Transverse colon (tissue), 4 donors: ENCODE measurements around the gene TOP2B. TPM values are rescaled to one million over a fixed set of nuclear protein-coding genes. Genes with fewer than 3 reads are reported as not detected.

Experiments
- DNase-seq: peaks from one replicate; pipeline ENCODE4 v3.0.0-alpha.2; 2019
- H3K27ac ChIP-seq, 4 donors: fragments of 200-600 bp; sonication (generic); 2 replicates each; pipeline ENCODE4 v1.5.1; 2016 to 2018; ENCODE audit warnings: inconsistent platforms in 4 of 4
- H3K27me3 ChIP-seq: fragments of 200-600 bp; sonication (generic); 2 replicates; pipeline ENCODE4 v1.5.1; 2017; ENCODE audit warnings: inconsistent platforms
- H3K36me3 ChIP-seq, 4 donors: fragments of 200-600 bp; sonication (generic); 2 replicates each; pipeline ENCODE4 v1.5.1; 2017 to 2019; ENCODE audit warnings: inconsistent platforms in 4 of 4
- H3K4me1 ChIP-seq, 4 donors: fragments of 200-600 bp; sonication (generic); 2 replicates each; pipeline ENCODE4 v1.5.1; 2017 to 2020; ENCODE audit warnings: inconsistent platforms in 4 of 4
- H3K4me3 ChIP-seq, 4 donors: fragments of 200-600 bp; sonication (generic); 1 replicate in 1 of 4; 2 replicates in 3 of 4; pipeline versions ENCODE4 v1.5.1 to v1.6.1; 2017 to 2019; ENCODE audit warnings: inconsistent platforms in 4 of 4
- H3K9me3 ChIP-seq, 2 donors: fragments of 200-600 bp; sonication (generic); 2 replicates each; pipeline ENCODE4 v1.5.1; 2017 to 2019; ENCODE audit warnings: inconsistent platforms in 2 of 2
- EP300 ChIP-seq: sonication (generic); formaldehyde crosslinking; IDR thresholded peaks from one replicate; pipeline ENCODE4 v1.6.1; 2017; ENCODE audit warnings: antibody characterized with exemption, low read depth
- POLR2A ChIP-seq: fragments of 450-650 bp; IDR thresholded peaks from one replicate; pipeline ENCODE4 v1.6.1; 2016; ENCODE audit warnings: antibody characterized with exemption, mild to moderate bottlenecking, moderate library complexity
- POLR2AphosphoS5 ChIP-seq, 3 donors: sonication (generic); formaldehyde crosslinking; IDR thresholded peaks; one replicate each; pipeline ENCODE4 v1.6.1; 2016; ENCODE audit warnings: antibody characterized with exemption in 3 of 3
- WGBS, 2 donors: methylation state at CpG; one replicate each; pipeline ENCODE4 v1.1.5; 2018; ENCODE audit warnings: low coverage in 1 of 2; 5-methylcytosine and 5-hydroxymethylcytosine counted together
- in situ Hi-C, 4 donors: fragments of 200-750 bp; cut with MboI; loops; one replicate each; pipeline versions ENCODE4 v1.15.0 to v1.15.1; 2017; ENCODE audit warnings: low sequenced_read_pairs in 3 of 4, low pct_ligation_motif_present in 1 of 4, low pct_unique_long_range_greater_than_20kb in 1 of 4
- intact Hi-C: fragments of 100-400 bp; cut with DNase I; formaldehyde crosslinking; loops from one replicate; pipeline ENCODE4 v1.15.1; 2023; ENCODE audit warnings: low total_unique reads
- total RNA-seq, 4 donors: library from RNA; depleted of rRNA; stranded (reverse); fragments of >200 nt; gene quantifications; one replicate each; pipeline ENCODE4 v1.1.0, GENCODE V29; 2016
- TF ChIP-seq, protein P1 (sequence below), 5 experiments: fragments of 200-600 bp in 3 of 5; fragments of 450-650 bp in 2 of 5; sonication (generic) in 3 of 5; IDR thresholded peaks; 1 replicate in 2 of 5; 2 replicates in 3 of 5; pipeline ENCODE4 v1.5.1; 2016 to 2017; ENCODE audit warnings: antibody characterized with exemption in 5 of 5, inconsistent platforms in 3 of 5, mild to moderate bottlenecking in 2 of 5, moderate library complexity in 1 of 5

TOP2B gene
- 100 to 1,000 TPM in 1 of 4 donors, 10 to 100 TPM in 3; 37.4 to 104 (median 71.5) TPM for total RNA-seq

DNA sequence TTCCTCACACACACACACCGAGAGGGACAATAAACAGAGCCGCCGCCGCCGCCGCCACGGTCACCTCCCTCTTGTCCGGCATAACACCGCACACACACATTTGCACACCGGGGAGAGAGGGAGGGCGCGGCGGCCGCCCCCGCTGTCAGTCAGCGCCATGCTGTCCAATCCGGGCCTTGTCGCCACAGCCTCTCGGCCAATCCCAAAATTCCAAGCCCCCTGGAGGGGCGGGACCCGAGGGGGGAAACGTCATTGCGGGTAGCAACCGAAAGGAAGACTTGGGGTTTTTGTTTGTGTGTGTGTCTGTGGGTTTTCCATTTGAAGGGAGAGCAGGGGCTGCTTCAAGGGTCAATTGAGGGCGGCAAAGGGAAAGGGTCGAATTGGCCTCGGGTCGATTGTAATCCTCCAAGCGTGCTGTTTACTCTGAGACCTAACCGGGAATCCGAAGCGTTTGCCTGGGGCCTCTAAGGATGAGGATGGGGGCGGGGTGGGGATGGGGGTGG, at the start of gene TOP2B:
Gene TOP2B (minus strand): TSS at position 96 of the 503 bp plus-strand sequence. CDS start 610 bp downstream, outside the sequence.
- H3K36me3 ChIP-seq, result no peaks in the 10 kb centered on the region
- intact Hi-C loops, result no loop called here
- WGBS, 2 donors, result 0% methylated on average over 33 of the region's 33 CpGs; no CpG with 5 or more reads in 1 of the 2 donors
- H3K27me3 ChIP-seq, result no peaks in the 10 kb centered on the region
- peak within 1 kb of the TSS; percentile 92 to 99 (median 98) for H3K27ac ChIP-seq
- peaks cover 9 to 37% (median 23%) of the 10 kb centered on the region in 4 donors for H3K4me1 ChIP-seq
- peak; percentile 97 for DNase-seq
- H3K9me3 ChIP-seq, result no peaks in the 10 kb centered on the region
- peak within 1 kb of the TSS; percentile 54 to 89 (median 78) for H3K4me3 ChIP-seq
- TF ChIP-seq EP300, result no peak
- TF ChIP-seq POLR2A, result peak; percentile 94
- TF ChIP-seq POLR2AphosphoS5 (IDR thresholded peaks at IDR 0.05), result peak; percentile 90 to 97 (median 92)
- TF ChIP-seq, protein P1, sequence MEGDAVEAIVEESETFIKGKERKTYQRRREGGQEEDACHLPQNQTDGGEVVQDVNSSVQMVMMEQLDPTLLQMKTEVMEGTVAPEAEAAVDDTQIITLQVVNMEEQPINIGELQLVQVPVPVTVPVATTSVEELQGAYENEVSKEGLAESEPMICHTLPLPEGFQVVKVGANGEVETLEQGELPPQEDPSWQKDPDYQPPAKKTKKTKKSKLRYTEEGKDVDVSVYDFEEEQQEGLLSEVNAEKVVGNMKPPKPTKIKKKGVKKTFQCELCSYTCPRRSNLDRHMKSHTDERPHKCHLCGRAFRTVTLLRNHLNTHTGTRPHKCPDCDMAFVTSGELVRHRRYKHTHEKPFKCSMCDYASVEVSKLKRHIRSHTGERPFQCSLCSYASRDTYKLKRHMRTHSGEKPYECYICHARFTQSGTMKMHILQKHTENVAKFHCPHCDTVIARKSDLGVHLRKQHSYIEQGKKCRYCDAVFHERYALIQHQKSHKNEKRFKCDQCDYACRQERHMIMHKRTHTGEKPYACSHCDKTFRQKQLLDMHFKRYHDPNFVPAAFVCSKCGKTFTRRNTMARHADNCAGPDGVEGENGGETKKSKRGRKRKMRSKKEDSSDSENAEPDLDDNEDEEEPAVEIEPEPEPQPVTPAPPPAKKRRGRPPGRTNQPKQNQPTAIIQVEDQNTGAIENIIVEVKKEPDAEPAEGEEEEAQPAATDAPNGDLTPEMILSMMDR (IDR thresholded peaks at IDR 0.05), result no peak
- in situ Hi-C loops, result loop anchor here in 2 of 4 donors (10.0 to 25.0 kb wide), 3 partner anchors 120 to 197 kb away; partner anchors contain the start of genes NGLY1 (in 2 of the 2) and OXSM (in 1 of the 2)

- intact Hi-C loops (no loop called here), in situ Hi-C loops (no loop called here)
- no peak for DNase-seq
- Histone ChIP-seq H3K4me3 (no peak overlapping the region), H3K36me3 (no peaks in the 10 kb centered on the region), H3K4me1 (no peaks in the 10 kb centered on the region), H3K27me3 (no peaks in the 10 kb centered on the region), H3K9me3 (no peaks in the 10 kb centered on the region), H3K27ac (no peak overlapping the region)
- 90 to 91% methylated on average over 11 of the region's 11 CpGs for WGBS, 2 donors
- TF ChIP-seq EP300, result no peak
- TF ChIP-seq POLR2A, result no peak
- TF ChIP-seq, protein P1 (IDR thresholded peaks at IDR 0.05), result no peak
- no peak for TF ChIP-seq POLR2AphosphoS5 (IDR thresholded peaks at IDR 0.05)
Measured at GRCh38 chr3:25713341-25713985, 48.8 kb upstream of the TOP2B start.

GRCh38 chr3:25711090-25711489, 46.4 kb upstream of the TOP2B start:
- no peak for DNase-seq
- Histone ChIP-seq H3K27ac (no peak overlapping the region), H3K36me3 (no peaks in the 10 kb centered on the region), H3K9me3 (no peaks in the 10 kb centered on the region), H3K4me1 (no peaks in the 10 kb centered on the region), H3K4me3 (no peak overlapping the region), H3K27me3 (no peaks in the 10 kb centered on the region)
- intact Hi-C loops (no loop called here), in situ Hi-C loops (no loop called here)
- TF ChIP-seq, protein P1 (IDR thresholded peaks at IDR 0.05), result no peak
- TF ChIP-seq POLR2AphosphoS5 (IDR thresholded peaks at IDR 0.05), result no peak
- no peak for TF ChIP-seq POLR2A
- TF ChIP-seq EP300, result no peak
- WGBS, 2 donors, result 75 to 88% methylated on average over 1 to 2 of the region's 2 CpGs

GRCh38 chr3:25708036-25708435, 43.3 kb upstream of the TOP2B start:
- TF ChIP-seq POLR2A (no peak), POLR2AphosphoS5 (IDR thresholded peaks at IDR 0.05) (no peak), EP300 (no peak)
- TF ChIP-seq, protein P1 (IDR thresholded peaks at IDR 0.05), result no peak
- Histone ChIP-seq H3K4me1 (no peaks in the 10 kb centered on the region), H3K27me3 (no peaks in the 10 kb centered on the region), H3K36me3 (no peaks in the 10 kb centered on the region), H3K4me3 (no peak overlapping the region), H3K9me3 (no peaks in the 10 kb centered on the region), H3K27ac (no peak overlapping the region)
- DNase-seq, result no peak
- whole genome bisulfite sequencing, 2 donors, result 63 to 67% methylated on average over 3 of the region's 3 CpGs
- in situ Hi-C loops (no loop called here), intact Hi-C loops (no loop called here)
